Endometrium (tissue), 2 donors: ENCODE measurements around the gene CCDC12.

Experiments used
- FAIRE-seq: peaks from 2 replicates; lab custom pipeline; 2012; peaks lifted over from hg19 to GRCh38; lab: Jason Lieb, UNC
- donor health status: control.
- donor health status: control.

The CCDC12 gene

GRCh38 chr3:46955157-46955556 is 21.4 kb downstream of the CCDC12 start:
- FAIRE-seq, result no peak

GRCh38 chr3:46954178-46954577 is 22.4 kb downstream of the CCDC12 start:
- no peak for FAIRE-seq

GRCh38 chr3:46953234-46954010 is 23.1 kb downstream of the CCDC12 start:
- no peak for FAIRE-seq

- FAIRE-seq, result no peak
Measured at GRCh38 chr3:46952813-46953212, 23.7 kb downstream of the CCDC12 start.

GRCh38 chr3:46950650-46951241 is 25.8 kb downstream of the CCDC12 start:
- no peak for FAIRE-seq

- no peak for FAIRE-seq
Measured at GRCh38 chr3:46950177-46950576, 26.4 kb downstream of the CCDC12 start.

- FAIRE-seq, result no peak
Measured at GRCh38 chr3:46948830-46949671, 27.5 kb downstream of the CCDC12 start.

- FAIRE-seq, result no peak
Measured at GRCh38 chr3:46947981-46948791, 28.4 kb downstream of the CCDC12 start.

GRCh38 chr3:46947546-46947901 is 29.0 kb downstream of the CCDC12 start:
- FAIRE-seq, result no peak

- no peak for FAIRE-seq
Measured at GRCh38 chr3:46946856-46947545, 29.5 kb downstream of the CCDC12 start.

GRCh38 chr3:46946416-46946815 is 30.1 kb downstream of the CCDC12 start:
- no peak for FAIRE-seq

GRCh38 chr3:46944191-46944590 is 32.4 kb downstream of the CCDC12 start:
- FAIRE-seq, result no peak

GRCh38 chr3:46943237-46944187 is 33.0 kb downstream of the CCDC12 start:
- FAIRE-seq, result no peak

GRCh38 chr3:46942481-46943236 is 33.9 kb downstream of the CCDC12 start:
- FAIRE-seq, result no peak

GRCh38 chr3:46942076-46942475 is 34.5 kb downstream of the CCDC12 start:
- FAIRE-seq, result no peak

- no peak for FAIRE-seq
Measured at GRCh38 chr3:46939578-46940445, 36.7 kb downstream of the CCDC12 start.

GRCh38 chr3:46938118-46938517 is 38.4 kb downstream of the CCDC12 start:
- no peak for FAIRE-seq

GRCh38 chr3:46936733-46937250 is 39.8 kb downstream of the CCDC12 start:
- FAIRE-seq, result no peak
